ENCODE results near the gene BTN2A1. TPM values are rescaled to one million over a fixed set of nuclear protein-coding genes. Genes with fewer than 3 reads are reported as not detected.

BTN2A1 gene
- total and polyA plus RNA-seq, 9 of the 15 experiments (the other 6 are each of a cell fraction or from before 2014, with no cell fraction given): 6.7 to 22.1 (median 16.4) TPM

DNA sequence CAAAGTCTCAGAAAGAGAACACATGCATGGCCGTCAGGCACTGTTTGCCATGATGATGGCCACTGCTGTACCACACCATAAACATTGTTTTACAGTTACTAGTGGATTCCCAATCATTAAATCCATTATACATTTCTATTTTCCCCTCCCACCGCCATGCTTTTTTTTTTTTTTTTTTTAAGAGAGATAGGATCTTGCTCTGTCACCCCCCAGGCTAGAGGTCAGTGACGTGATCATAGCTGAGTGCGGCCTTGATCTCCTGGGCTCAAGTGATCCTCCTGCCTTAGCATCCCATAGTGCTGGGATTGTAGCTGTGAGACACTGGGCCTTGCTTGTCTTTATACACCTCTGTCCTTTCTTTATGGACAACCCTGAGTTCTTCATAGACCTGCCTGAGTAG, 21.7 kb upstream of the BTN2A1 start (continued):
- TF ChIP-seq PTRF (tag; IDR thresholded peaks at IDR 0.05) (no peak), MAFG (tag; conservative IDR thresholded peaks at IDR 0.05) (peak; percentile 20; the same call in 1 of the 2 replicates)
- TF ChIP-seq, protein P1, sequence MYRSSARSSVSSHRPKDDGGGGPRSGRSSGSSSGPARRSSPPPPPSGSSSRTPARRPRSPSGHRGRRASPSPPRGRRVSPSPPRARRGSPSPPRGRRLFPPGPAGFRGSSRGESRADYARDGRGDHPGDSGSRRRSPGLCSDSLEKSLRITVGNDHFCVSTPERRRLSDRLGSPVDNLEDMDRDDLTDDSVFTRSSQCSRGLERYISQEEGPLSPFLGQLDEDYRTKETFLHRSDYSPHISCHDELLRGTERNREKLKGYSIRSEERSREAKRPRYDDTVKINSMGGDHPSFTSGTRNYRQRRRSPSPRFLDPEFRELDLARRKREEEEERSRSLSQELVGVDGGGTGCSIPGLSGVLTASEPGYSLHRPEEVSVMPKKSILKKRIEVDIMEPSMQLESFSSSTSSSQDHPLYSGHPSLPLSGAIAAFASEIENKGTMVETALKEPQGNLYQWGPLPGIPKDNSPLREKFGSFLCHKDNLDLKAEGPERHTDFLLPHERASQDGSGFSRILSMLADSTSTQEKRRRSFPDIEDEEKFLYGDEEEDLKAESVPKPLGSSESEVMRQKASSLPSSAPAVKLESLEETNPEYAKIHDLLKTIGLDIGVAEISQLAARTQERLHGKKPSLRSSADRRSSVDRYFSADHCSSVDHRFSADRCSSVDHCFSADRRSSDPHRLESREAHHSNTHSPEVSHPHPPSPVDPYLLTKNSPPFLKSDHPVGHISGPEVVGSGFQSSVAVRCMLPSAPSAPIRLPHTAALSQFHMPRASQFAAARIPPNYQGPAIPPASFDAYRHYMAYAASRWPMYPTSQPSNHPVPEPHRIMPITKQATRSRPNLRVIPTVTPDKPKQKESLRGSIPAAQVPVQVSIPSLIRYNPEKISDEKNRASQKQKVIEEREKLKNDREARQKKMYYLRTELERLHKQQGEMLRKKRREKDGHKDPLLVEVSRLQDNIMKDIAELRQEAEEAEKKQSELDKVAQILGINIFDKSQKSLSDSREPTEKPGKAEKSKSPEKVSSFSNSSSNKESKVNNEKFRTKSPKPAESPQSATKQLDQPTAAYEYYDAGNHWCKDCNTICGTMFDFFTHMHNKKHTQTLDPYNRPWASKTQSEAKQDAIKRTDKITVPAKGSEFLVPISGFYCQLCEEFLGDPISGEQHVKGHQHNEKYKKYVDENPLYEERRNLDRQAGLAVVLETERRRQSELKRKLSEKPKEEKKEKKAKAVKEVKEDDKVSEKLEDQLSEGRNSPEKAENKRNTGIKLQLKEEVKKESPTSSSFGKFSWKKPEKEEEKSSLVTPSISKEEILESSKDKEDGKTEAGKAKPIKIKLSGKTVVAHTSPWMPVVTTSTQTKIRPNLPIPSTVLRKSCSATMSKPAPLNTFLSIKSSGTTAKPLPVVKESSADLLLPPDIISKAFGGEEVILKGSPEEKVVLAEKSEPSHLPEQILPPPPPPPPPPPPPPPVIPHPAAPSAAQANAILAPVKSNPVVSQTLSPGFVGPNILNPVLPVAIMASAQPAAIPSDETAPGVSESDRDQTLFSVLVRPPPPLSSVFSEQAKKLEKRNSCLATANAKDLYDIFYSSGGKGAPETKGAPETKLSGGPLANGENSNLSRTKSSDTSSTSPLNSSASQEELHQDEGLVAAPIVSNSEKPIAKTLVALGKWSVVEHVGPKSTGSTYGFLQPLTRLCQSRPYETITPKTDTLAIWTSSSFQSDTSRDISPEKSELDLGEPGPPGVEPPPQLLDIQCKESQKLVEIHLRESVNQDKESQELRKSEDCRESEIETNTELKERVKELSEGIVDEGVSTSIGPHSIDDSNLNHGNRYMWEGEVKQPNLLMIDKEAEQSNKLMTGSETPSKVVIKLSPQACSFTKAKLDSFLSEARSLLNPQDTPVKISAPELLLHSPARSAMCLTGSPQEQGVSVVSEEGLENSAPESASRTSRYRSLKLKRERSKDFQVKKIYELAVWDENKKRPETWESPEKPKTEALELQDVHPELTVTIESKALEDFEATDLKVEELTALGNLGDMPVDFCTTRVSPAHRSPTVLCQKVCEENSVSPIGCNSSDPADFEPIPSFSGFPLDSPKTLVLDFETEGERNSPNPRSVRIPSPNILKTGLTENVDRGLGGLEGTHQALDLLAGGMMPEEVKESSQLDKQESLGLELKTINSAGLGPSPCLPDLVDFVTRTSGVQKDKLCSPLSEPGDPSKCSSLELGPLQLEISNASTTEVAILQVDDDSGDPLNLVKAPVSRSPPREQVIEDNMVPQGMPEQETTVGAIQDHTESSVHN (IDR thresholded peaks at IDR 0.05; ENCODE audit: borderline replicate concordance in 1 of 2, low read depth in 1 of 2): 0 out of 4 replicates have a peak, but pooled peaks of 1 of the 2 experiments have one; percentile 38
